Left lung (tissue), 10 donors: Measurements from ENCODE around the gene TACR2. TPM values are rescaled to one million over a fixed set of nuclear protein-coding genes. Genes with fewer than 3 reads are reported as not detected.

Experiments used
- ATAC-seq: fragments of 200-7000 bp; cut with Tn5 transposase; one replicate; pipeline ENCODE4 v1.9.1; 2020; ENCODE audit warnings: moderate library complexity
- DNase-seq, 4 donors: peaks; one replicate each; pipeline ENCODE4 v3.0.0-alpha.2; 2013 to 2020
- H3K27ac ChIP-seq, 2 donors: fragments of 200-600 bp; sonication (generic) in 1 of 2; one replicate each; pipeline versions ENCODE4 v1.5.0 to v1.8.0; 2020 to 2021
- H3K27me3 ChIP-seq, 2 donors: fragments of 200-600 bp; sonication (generic) in 1 of 2; one replicate each; pipeline versions ENCODE4 v1.5.0 to v1.8.0; 2020 to 2021
- H3K36me3 ChIP-seq, 2 donors: fragments of 200-600 bp; sonication (generic) in 1 of 2; one replicate each; pipeline versions ENCODE4 v1.5.0 to v1.8.0; 2020 to 2021
- H3K4me1 ChIP-seq, 2 donors: fragments of 200-600 bp; one replicate each; pipeline ENCODE4 v1.8.0; 2021
- H3K4me3 ChIP-seq, 2 donors: fragments of 200-600 bp; sonication (generic) in 1 of 2; one replicate each; pipeline versions ENCODE4 v1.5.0 to v1.8.0; 2020 to 2021; ENCODE audit warnings: mild to moderate bottlenecking in 1 of 2
- H3K9me3 ChIP-seq, 2 donors: fragments of 200-600 bp; sonication (generic) in 1 of 2; one replicate each; pipeline versions ENCODE4 v1.5.0 to v1.8.0; 2020 to 2021
- intact Hi-C, 2 donors: fragments of 100-400 bp; cut with DNase I; formaldehyde crosslinking; loops; one replicate each; pipeline versions ENCODE4 v1.11.2 to v1.14.2; 2022
- polyA plus RNA-seq, 6 donors: library from polyadenylated mRNA; unstranded; fragments of 120-200 nt; gene quantifications; one replicate each; pipeline ENCODE4 v1.2.1, GENCODE V29; 2013; ENCODE audit not compliant: insufficient read length in 6 of 6
- total RNA-seq, 2 donors: library from RNA; stranded (reverse); fragmentation: NEBNext Ultra II Directional; extraction: Animal tissue kit (Norgen Biotek cat#: 25700); gene quantifications; one replicate each; pipeline ENCODE4 v1.2.1, GENCODE V29; 2021
- TF ChIP-seq, protein P1 (sequence below), 2 donors: fragments of 200-600 bp; sonication (generic) in 1 of 2; IDR thresholded peaks; one replicate each; pipeline versions ENCODE4 v1.5.0 to v1.8.0; 2021; ENCODE audit warnings: antibody characterized with exemption in 2 of 2
- donor health status: DM: no; HTN: yes; CAD: no.
- donor health status: DM: no; HTN: no; CAD: no.

Gene TACR2
- total and polyA plus RNA-seq, 8 donors = 0.31 to 0.70 (median 0.45) TPM

DNA sequence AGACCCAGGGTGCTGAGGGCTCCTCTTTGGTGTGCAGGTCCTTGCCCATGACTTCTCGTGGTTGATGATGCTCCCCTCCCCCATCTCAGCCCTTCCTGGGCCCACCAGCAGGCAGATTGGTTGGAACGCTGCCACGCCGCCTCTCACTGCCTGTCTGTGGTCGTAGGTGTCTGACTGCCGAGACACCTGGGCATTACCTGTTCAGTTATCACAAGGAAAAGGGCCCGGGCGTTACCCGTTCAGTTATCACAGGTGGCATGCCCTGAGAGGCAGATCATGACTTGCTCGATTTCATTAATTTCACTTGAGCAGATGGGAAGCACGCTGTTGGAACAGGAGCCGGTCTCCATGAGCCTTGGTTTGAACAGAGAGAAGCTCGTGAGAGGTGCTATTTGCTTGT lies 42.5 kb downstream of the TACR2 start:
- Histone ChIP-seq H3K4me1 (peaks cover 19 to 24% of the 10 kb centered on the region in 2 donors), H3K27ac (no peak overlapping the region), H3K36me3 (peaks cover 0 to 95% of the 10 kb centered on the region in 2 donors), H3K27me3 (no peaks in the 10 kb centered on the region), H3K4me3 (no peak overlapping the region), H3K9me3 (no peaks in the 10 kb centered on the region)
- TF ChIP-seq, protein P1, sequence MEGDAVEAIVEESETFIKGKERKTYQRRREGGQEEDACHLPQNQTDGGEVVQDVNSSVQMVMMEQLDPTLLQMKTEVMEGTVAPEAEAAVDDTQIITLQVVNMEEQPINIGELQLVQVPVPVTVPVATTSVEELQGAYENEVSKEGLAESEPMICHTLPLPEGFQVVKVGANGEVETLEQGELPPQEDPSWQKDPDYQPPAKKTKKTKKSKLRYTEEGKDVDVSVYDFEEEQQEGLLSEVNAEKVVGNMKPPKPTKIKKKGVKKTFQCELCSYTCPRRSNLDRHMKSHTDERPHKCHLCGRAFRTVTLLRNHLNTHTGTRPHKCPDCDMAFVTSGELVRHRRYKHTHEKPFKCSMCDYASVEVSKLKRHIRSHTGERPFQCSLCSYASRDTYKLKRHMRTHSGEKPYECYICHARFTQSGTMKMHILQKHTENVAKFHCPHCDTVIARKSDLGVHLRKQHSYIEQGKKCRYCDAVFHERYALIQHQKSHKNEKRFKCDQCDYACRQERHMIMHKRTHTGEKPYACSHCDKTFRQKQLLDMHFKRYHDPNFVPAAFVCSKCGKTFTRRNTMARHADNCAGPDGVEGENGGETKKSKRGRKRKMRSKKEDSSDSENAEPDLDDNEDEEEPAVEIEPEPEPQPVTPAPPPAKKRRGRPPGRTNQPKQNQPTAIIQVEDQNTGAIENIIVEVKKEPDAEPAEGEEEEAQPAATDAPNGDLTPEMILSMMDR (IDR thresholded peaks at IDR 0.05) = no peak
- DNase-seq (no peak), ATAC-seq (no peak)
- intact Hi-C loops = no loop called here

DNA sequence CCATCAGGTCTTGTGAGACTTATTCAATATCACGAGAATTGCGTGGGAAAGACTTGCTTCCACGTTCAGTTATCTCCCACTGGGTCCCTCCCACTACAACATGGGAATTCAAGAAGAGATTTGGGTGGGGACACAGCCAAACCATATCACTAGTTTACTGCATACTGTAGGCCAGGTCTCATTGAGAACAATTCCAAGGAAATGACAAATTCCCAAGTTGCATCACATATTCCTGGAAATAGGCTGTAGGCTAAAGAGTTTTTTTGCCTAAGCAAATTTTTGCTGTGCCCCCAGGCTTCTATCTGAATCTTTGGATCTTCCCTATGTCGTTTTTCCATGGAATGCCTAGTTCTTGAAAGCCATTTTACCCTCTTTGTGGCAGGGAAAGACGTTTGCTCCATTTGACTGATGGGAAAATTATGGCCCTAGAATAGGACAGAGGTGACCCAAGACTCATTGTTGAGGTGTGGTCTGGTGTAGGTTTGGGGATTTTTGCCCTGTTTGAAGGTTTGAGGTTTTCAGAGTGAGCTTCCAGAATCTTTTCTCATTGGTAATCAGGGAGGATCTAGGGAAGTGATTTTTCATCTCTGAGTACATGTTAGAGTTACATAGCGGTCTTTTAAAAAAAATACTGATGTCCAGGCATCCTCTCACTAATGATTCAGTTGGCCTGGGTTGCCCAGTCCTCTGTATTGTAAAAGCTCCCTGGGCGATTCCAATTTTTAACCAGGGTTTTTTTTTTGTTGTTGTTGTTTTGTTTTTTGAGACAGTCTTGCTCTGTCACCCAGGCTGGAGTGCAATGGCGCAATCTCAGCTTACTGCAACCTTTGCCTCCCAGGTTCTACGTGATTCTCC lies 44.4 kb downstream of the TACR2 start:
- ATAC-seq = no peak
- Histone ChIP-seq H3K4me1 (peaks cover 16 to 20% of the 10 kb centered on the region in 2 donors), H3K4me3 (no peak overlapping the region), H3K27ac (no peak overlapping the region), H3K9me3 (no peaks in the 10 kb centered on the region), H3K27me3 (no peaks in the 10 kb centered on the region), H3K36me3 (peaks cover 0 to 97% of the 10 kb centered on the region in 2 donors)
- intact Hi-C loops = no loop called here
- TF ChIP-seq, protein P1 (IDR thresholded peaks at IDR 0.05) = no peak
- no peak for DNase-seq

GRCh38 chr10:69367469-69367868 lies 49.2 kb downstream of the TACR2 start:
- no peak overlapping the region for H3K4me3 ChIP-seq
- no peak for DNase-seq
- ATAC-seq = no peak
- no peaks in the 10 kb centered on the region for H3K27me3 ChIP-seq
- peaks cover 5 to 9% of the 10 kb centered on the region in 2 donors for H3K4me1 ChIP-seq
- TF ChIP-seq, protein P1 (IDR thresholded peaks at IDR 0.05) = no peak
- H3K9me3 ChIP-seq = no peaks in the 10 kb centered on the region
- intact Hi-C loops = no loop called here
- H3K36me3 ChIP-seq = peaks cover 0 to 92% of the 10 kb centered on the region in 2 donors
- no peak overlapping the region for H3K27ac ChIP-seq

GRCh38 chr10:69366738-69367137 lies 50.0 kb downstream of the TACR2 start:
- Histone ChIP-seq H3K27me3 (no peaks in the 10 kb centered on the region), H3K36me3 (peaks cover 0 to 87% of the 10 kb centered on the region in 2 donors)
- TF ChIP-seq, protein P1 (IDR thresholded peaks at IDR 0.05) = no peak

GRCh38 chr10:69364232-69364940 lies 52.3 kb downstream of the TACR2 start:
- Histone ChIP-seq H3K4me1 (peaks cover 24 to 40% of the 10 kb centered on the region in 2 donors), H3K27ac (no peak overlapping the region), H3K27me3 (no peaks in the 10 kb centered on the region), H3K4me3 (no peak overlapping the region), H3K36me3 (peaks cover 0 to 85% of the 10 kb centered on the region in 2 donors), H3K9me3 (no peaks in the 10 kb centered on the region)
- DNase-seq = no peak
- no peak for ATAC-seq
- intact Hi-C loops = no loop called here
- TF ChIP-seq, protein P1 (IDR thresholded peaks at IDR 0.05) = no peak

More at GRCh38 chr10:69366738-69367137, 50.0 kb downstream of the TACR2 start:
- no peak overlapping the region for H3K4me3 ChIP-seq
- no peak overlapping the region for H3K27ac ChIP-seq
- ATAC-seq (no peak), DNase-seq (no peak)
- intact Hi-C loops = no loop called here
- peaks cover 12 to 16% of the 10 kb centered on the region in 2 donors for H3K4me1 ChIP-seq
- H3K9me3 ChIP-seq = no peaks in the 10 kb centered on the region
